CD4-positive, alpha-beta T cell treated with Interleukin-17A for 4 hours (primary cell): ENCODE measurements around the gene CCNC.

ENCODE experiments used
- DNase-seq: peaks from one replicate; pipeline ENCODE4 v3.0.0-alpha.2; 2020; ENCODE audit warnings: mixed read lengths

CCNC gene

DNA sequence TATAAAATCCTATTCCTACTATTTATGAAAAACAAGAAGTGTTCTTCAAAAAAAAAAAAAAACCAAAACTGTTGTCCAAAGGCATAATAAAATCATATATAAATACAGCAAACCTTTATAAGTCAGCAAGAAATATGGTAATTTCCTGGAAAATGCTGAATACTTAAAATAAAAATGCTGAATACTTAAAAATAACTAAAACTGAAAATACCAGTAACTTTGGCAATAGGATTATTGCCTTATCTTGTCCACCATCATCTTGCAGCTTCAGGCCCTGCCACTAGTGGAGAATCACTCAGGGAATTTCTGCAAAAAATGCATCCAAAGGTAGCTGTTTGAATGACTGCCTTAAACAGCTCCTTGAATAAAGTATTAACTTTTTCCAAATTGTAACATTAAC is 24.5 kb downstream of the CCNC start:
- DNase-seq, result no peak

DNA sequence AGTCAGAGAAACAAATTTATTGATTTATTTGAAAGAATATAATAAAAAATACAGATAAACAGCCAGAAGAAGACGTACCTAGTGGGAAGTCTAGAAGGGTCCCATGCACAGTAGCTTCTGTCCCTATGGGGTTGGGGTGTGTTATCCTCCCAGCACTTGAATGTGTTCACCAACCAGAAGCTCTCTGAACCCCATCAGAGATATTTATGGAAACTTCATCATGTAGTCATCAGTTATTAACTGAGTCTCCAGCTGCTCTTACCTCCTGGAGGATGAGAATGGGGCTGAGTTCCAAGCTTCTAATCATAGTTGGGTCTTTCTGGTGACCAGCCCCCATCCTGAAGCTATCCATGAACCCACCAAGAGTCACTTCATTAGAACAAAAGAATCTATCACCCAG is 37.8 kb downstream of the CCNC start:
- DNase-seq, result no peak

DNA sequence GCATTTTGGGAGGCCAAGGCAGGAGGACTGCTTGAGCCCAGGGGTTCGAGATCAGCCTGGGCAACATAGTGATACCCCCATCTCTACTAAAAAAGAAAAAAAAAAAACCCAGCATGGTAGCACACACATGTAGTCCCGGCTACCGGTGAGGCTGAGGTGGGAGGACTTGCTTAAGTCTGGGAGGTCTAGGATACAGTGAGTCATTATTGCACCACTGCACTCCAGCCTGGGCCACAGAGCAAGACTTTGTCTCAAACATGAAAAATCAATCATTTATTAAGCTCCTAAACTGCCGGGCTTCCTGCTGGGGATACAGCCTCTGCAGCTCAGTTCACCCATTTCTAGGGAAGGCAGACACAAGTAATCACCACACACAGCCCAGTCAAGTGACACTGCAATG is 45.9 kb downstream of the CCNC start:
- DNase-seq, result no peak

DNA sequence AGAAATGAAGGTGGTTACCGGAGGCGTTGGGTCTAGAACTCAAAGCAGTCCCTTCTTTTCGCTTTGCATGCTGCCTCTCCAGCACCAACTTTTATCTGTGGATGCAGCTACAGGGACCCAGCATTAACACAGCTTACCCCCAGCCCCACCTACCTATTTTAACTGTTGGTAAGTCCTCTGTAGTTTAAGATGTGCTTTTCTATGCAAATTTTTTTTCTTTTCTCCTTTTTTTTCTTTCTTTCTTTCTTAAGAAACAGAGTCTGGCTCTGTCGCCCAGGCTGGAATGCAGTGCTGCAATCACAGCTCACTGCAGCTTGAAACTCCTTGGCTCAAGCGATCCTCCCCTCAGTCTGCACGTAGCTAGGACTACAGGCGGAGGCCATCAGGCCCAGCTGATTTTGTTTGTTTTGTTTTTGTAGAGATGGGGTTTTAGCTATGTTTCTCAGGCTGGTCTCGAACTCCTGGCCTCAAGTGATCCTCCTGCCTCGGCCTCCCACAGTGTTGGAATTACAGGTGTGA is 46.8 kb downstream of the CCNC start:
- DNase-seq, result no peak

DNA sequence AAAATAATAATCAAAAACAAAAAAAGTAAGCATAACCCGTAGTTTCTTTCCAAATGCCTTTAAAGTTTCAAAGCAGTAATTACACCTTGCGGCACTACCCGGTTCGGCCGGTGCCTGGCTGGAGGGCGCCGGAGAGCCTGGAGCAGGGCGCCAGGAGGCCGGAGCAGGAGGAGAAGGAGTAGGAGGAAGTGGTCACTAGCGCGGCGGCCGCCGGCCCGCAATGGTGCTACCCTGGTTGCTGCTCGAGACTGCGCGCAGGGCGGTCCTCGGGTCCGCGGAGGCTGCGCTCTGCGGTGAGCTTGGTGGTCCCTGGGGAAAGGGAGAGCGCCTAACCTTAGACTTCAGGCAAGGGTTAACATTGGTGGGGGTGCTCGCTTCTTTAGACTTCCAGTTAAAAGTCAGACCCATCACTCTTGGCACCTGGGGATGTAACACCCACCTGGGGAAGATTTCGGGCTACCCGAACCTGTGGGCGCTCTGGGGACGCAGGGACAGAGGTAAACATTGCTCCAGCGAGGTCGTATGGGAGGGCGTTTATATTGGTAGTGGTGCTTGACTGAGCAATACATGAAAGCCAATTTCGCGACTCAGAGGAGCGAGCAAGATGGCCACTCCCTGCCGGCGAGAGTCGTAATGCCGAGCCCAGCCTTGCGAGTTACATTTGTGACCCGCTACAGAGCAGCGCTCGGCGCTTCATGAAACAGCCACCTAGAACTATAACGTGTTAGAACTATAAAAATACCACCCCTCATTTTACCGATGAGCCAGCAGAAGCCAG is 47.4 kb downstream of the CCNC start:
- peak; percentile 77 for DNase-seq

DNA sequence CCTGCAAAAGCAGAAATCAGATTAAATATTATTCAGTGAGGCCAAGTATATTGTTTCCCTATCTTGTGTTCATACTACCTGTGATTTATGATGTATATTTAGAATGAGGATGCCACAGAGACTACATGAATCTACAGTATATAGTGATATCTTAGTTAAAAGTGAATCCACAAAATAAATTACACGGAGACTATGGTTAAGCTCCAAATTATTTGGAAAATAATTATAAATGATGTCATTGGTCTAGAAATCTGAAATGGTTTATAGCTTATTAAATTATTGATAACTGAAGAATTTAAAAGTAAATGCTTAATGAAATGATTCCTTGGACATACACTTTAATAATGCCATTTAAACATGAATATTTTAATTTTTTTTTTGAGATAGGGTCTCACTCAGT is 49.0 kb downstream of the CCNC start:
- no peak for DNase-seq

DNA sequence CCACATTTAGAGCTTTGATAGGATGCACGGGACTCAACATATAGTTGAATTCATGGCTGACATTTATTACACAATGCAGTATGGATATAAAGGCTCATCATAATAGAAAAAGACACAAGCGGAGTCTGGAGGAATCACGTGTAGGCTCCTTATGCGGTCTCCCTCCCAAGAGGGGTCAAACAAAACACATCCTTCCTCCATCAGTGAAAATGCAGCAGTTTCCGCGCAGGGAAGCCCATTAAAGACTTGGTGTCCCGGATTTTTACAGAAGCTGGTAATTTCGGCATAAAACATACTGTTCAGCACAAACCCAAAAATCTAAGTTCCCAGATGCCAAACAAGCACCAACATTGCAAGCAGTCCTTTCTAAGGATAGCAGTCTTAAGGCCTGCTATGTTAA is 54.4 kb downstream of the CCNC start:
- no peak for DNase-seq

DNA sequence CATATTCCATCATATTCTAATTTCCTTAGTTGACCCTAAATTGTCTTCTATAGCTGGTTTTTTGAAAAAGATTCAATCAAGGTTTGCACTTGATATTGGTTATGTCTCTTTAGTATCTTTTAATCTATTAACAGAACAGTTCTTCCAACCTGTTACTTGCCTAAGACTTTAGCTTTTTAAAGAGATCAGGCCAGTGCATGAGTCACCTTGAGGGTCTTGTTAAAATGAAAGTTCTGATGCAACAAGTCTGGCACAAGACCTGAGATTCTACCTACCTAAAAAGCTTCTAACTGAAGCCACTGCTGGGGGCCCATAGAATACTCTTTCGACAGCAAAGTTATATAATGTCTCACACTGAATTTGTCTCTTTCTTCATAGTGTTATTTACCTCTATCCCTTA is 56.4 kb downstream of the CCNC start:
- DNase-seq, result no peak

DNA sequence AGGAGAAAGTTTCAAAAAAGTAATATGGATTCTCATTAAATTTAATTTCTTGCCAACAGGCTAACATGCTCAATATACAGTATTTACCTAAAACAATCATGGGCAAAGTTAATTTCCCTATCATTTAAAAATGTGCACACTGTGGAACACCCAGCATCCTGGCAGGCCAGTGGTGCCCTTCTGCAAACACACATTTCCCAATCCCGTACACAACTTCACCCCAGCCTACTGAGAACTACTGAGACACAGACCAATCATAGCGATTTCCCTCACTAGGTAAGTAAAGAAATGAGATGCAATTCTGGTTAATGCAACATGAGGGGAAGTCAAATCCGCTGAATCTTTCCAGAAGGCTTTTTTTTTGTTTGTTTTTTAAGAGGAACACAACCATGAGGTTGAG is 60.8 kb downstream of the CCNC start:
- no peak for DNase-seq

DNA sequence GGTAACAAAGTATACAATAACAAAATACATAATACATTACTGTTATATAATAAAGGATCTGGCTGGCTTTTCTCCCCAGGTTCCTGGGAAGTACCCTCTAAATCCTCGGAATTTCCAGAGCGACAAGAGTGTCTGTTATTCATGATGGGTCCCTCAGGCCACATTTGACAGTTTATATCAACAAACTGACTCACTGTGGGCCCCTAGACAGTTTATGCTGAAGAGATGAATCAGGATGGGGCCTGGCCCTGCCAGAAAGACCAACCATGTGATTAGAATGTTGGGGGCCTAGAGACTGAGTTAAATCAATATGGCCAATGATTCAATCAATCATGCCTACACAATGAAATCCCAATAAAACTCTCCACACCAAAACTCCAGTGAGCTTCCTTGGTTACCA is 66.7 kb downstream of the CCNC start:
- DNase-seq, result no peak

DNA sequence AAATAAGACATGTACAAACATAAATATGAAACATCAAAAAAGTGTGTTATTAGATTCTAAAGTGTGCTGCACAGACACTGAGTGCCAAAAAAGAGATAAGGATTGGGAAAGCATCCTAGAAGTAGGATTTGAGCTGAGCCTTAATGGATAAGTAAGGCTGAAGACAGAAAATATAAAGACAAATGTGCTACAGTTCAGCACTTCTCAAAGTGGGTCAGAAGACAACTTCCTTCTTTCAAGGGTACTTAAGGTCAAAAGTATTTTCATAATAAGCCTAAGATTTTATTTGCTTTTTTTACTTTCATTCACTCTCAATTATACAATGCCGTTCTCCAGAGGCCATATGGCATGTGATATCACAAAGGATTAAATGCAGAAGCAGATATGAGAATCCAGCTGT is 70.0 kb downstream of the CCNC start:
- DNase-seq, result no peak

DNA sequence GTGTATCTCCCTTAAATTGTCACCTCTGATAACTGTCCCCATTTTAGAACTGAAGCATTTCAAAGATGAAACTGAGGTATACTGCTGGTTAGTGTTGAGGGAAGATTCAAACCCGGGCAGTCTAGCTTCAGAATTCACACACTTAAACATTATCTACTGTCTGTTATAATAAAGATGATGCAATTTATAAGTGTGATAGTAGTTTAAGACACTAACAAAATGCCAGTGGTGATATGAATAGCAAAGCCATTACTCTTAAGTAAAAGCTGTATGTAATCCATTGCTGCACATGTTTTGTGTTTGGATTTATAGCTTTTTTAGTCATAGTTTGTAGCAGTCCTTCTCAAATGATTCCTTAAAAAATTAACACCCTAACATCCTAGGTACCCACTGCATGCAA is 73.0 kb downstream of the CCNC start:
- DNase-seq, result no peak
